ENCODE measurements around the gene ESYT2. TPM values are rescaled to one million over a fixed set of nuclear protein-coding genes. Genes with fewer than 3 reads are reported as not detected.

The ESYT2 gene
- total RNA-seq, 2 experiments from 2014 or later = 62.4 to 64.2 TPM

- peaks cover 78% of the 10 kb centered on the region for H3K4me1 Mint-ChIP-seq (ENCODE audit: low read depth)
- H3K27ac Mint-ChIP-seq = peak overlapping the region; percentile 95
- POLR2A ChIA-PET = interaction anchor here (1.4 to 1.6 kb wide), 2 partner anchors 9 to 42 kb away, joined by 4 to 8 read pairs; no protein-coding TSS in a partner anchor
- intact Hi-C loops (cut with micrococcal nuclease) = loop anchor here (1.0 kb wide), 1 partner anchor 165 kb away; no protein-coding TSS in a partner anchor
- CTCF ChIA-PET = no interaction called here
- peak overlapping the region; percentile 65 for H3K4me3 Mint-ChIP-seq
- no peaks in the 10 kb centered on the region for H3K9me3 Mint-ChIP-seq
- peak; percentile 31 for DNase-seq
- H3K36me3 Mint-ChIP-seq = no peaks in the 10 kb centered on the region
- no peaks in the 10 kb centered on the region for H3K27me3 Mint-ChIP-seq
Measured at GRCh38 chr7:158821171-158822031, 7.9 kb downstream of the ESYT2 start.

DNA sequence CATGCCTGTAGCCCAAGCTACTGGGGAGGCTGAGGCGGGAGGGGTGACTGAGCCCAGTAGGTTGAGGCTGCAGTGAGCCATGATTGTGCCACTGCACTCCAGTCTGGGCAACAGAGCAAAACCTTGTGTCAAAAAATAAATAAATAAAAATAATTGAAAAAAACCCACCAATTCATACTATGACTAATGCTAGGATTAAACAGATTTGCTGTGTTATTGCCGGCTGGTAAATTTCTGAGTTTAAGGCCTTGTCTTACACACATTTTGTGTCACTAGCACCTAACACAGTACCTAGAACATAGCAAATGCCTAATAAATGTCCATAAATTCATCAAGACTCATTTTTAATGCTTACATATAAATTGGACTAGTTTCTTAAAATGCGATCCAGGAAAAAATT lies 8.7 kb downstream of the ESYT2 start:
- H3K4me3 Mint-ChIP-seq = no peak overlapping the region
- peaks cover 82% of the 10 kb centered on the region for H3K4me1 Mint-ChIP-seq (ENCODE audit: low read depth)
- no peaks in the 10 kb centered on the region for H3K36me3 Mint-ChIP-seq
- ChIA-PET POLR2A (interaction anchor here (1.0 to 1.4 kb wide), 2 partner anchors 9 to 43 kb away, joined by 3 to 4 read pairs; no protein-coding TSS in a partner anchor), CTCF (no interaction called here)
- intact Hi-C loops (cut with micrococcal nuclease) = loop anchor here (1.0 kb wide), 1 partner anchor 164 kb away; no protein-coding TSS in a partner anchor
- no peaks in the 10 kb centered on the region for H3K27me3 Mint-ChIP-seq
- H3K27ac Mint-ChIP-seq = peak overlapping the region; percentile 95
- no peaks in the 10 kb centered on the region for H3K9me3 Mint-ChIP-seq
- no peak for DNase-seq

DNA sequence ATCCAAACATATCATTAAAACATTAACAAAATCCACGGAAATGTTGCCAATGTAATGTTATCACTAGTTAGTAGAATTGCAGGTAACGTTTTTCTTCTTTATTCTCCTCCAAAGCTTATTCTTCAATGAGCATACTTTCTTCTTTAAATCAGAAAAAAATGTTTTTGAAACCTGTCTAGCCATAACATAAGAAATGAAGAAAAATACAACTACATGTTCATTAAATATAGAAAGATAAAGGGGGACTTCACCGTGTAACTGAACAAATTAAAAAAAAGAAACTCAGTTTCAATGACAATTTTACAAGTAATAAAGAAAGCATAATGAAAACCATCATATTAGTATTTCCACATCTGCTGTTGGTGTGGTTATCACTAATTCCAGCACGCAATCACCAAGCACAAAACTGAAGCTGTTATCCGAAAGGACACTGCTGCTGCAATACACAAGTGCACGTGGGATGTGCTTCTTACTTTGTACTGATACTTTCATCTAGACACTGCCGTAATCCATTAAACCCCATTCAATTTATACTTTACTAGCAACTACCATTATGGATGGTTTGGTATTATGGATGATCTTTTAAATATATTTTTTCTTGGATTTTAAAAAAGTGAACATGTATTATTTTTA lies 9.6 kb downstream of the ESYT2 start:
- peaks cover 84% of the 10 kb centered on the region for H3K4me1 Mint-ChIP-seq (ENCODE audit: low read depth)
- H3K36me3 Mint-ChIP-seq = no peaks in the 10 kb centered on the region
- DNase-seq = peak; percentile 48
- no peaks in the 10 kb centered on the region for H3K27me3 Mint-ChIP-seq
- POLR2A ChIA-PET = interaction anchor here (0.8 to 2.2 kb wide), 7 partner anchors 7 to 164 kb away, joined by 3 to 19 read pairs (median 4); partner anchors contain the start of genes ESYT2 and NCAPG2
- no peaks in the 10 kb centered on the region for H3K9me3 Mint-ChIP-seq
- CTCF ChIA-PET = interaction anchor here (0.6 to 0.8 kb wide), 2 partner anchors 43 to 158 kb away, joined by 3 read pairs; no protein-coding TSS in a partner anchor
- peak overlapping the region; percentile 59 for H3K4me3 Mint-ChIP-seq
- peak overlapping the region; percentile 95 for H3K27ac Mint-ChIP-seq
- intact Hi-C loops (cut with micrococcal nuclease) = loop anchor here (2.0 kb wide), 1 partner anchor 115 kb away; the partner anchor contains the start of gene NCAPG2

DNA sequence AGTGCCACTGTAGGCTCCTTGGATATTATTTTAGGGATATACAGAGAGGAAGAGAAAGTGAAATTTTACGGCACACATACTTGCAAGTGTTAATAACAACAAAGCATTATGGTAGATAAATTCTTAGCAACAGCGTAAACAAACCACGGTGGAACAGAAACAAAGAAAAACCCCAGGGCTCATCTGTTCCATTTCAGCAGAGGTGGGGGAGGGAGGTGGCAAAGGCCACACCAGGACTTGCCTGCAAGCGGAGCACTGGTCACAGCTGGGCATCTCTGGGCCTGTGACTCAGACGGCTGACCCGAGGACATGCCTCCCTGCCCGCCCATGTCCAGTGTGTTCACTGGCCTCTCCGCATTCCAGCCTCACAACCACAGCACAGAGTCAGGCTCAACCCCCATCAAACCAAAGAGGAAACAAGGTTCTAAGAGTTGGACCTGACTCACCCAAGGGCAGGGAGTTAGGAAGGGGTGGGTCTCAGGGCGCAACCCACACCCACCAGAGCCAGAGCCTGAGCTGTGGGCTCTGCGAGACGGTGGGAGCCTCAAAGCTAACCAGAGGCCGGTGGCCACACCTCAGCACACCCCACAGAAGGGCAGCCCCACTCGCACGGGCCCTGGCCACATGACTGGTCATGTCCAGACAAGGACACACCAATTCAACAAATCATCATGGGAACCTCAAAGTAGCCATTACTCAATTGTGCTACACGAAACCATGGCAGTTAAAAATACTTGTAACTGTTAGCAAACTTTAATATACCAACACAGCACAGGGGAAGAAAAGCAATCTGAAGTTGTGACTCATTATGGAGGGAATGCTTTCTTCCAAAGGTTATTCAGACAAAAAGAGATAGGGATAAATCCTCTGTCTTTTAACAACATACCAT lies 10.7 kb downstream of the ESYT2 start:
- peak; percentile 85 for DNase-seq
- Mint-ChIP-seq H3K4me1 (ENCODE audit: low read depth) (peaks cover 85% of the 10 kb centered on the region), H3K27me3 (no peaks in the 10 kb centered on the region), H3K27ac (peak overlapping the region; percentile 95), H3K9me3 (no peaks in the 10 kb centered on the region), H3K36me3 (no peaks in the 10 kb centered on the region), H3K4me3 (peak overlapping the region; percentile 78)
- POLR2A ChIA-PET = interaction anchor here (0.8 to 2.2 kb wide), 6 partner anchors 9 to 162 kb away, joined by 3 to 19 read pairs (median 5); partner anchors contain the start of genes ESYT2 and NCAPG2
- intact Hi-C loops (cut with micrococcal nuclease) = loop anchor here (1.0 to 2.0 kb wide), 2 partner anchors 11 to 114 kb away; partner anchors contain the start of genes ESYT2 and NCAPG2
- CTCF ChIA-PET = interaction anchor here (0.8 to 1.0 kb wide), 2 partner anchors 32 to 159 kb away, joined by 3 read pairs; no protein-coding TSS in a partner anchor

GRCh38 chr7:158816995-158817394 lies 12.3 kb downstream of the ESYT2 start:
- H3K27ac Mint-ChIP-seq = peak overlapping the region; percentile 95
- H3K27me3 Mint-ChIP-seq = no peaks in the 10 kb centered on the region
- POLR2A ChIA-PET = interaction anchor here (0.6 to 1.5 kb wide), 4 partner anchors 9 to 112 kb away, joined by 3 to 5 read pairs (median 4); partner anchors contain the start of genes ESYT2 and NCAPG2
- intact Hi-C loops (cut with micrococcal nuclease) = no loop called here
- peaks cover 92% of the 10 kb centered on the region for H3K4me1 Mint-ChIP-seq (ENCODE audit: low read depth)
- no peaks in the 10 kb centered on the region for H3K36me3 Mint-ChIP-seq
- CTCF ChIA-PET = interaction anchor here (0.6 to 1.3 kb wide), 3 partner anchors 12 to 160 kb away, joined by 3 to 5 read pairs (median 3); partner anchors contain the start of gene ESYT2
- peak; percentile 53 for DNase-seq
- H3K9me3 Mint-ChIP-seq = no peaks in the 10 kb centered on the region
- peak overlapping the region; percentile 30 for H3K4me3 Mint-ChIP-seq

DNA sequence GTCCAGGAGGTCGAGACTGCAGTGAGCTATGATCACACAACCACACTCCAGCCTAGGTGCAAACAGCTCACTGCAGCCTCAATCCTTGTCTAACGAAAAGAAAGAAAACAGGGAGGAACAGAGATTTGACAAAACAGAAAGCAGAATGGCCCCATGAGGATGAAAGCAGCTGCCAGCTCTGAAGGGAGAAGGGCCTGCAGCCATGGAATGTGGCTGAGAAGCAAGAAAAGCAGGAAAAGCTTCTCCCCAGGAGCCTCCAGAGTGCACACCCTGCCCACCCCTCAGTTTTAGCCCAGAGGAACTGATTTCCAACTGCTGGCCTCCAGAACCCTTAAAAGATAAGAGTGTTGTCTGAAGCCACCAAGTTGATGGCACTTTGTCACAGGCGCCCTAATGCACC lies 13.0 kb downstream of the ESYT2 start:
- no peaks in the 10 kb centered on the region for H3K27me3 Mint-ChIP-seq
- intact Hi-C loops (cut with micrococcal nuclease) = no loop called here
- H3K4me1 Mint-ChIP-seq (ENCODE audit: low read depth) = peaks cover 92% of the 10 kb centered on the region
- H3K9me3 Mint-ChIP-seq = no peaks in the 10 kb centered on the region
- CTCF ChIA-PET = interaction anchor here (0.6 to 1.3 kb wide), 3 partner anchors 13 to 161 kb away, joined by 3 to 5 read pairs (median 3); partner anchors contain the start of gene ESYT2
- H3K36me3 Mint-ChIP-seq = peaks cover 2% of the 10 kb centered on the region
- no peak for DNase-seq
- POLR2A ChIA-PET = interaction anchor here (1.3 to 2.1 kb wide), 4 partner anchors 8 to 13 kb away, joined by 3 to 8 read pairs (median 6); partner anchors contain the start of gene ESYT2
- H3K4me3 Mint-ChIP-seq = no peak overlapping the region
- H3K27ac Mint-ChIP-seq = peak overlapping the region; percentile 95

GRCh38 chr7:158815800-158816128 lies 13.5 kb downstream of the ESYT2 start:
- no peaks in the 10 kb centered on the region for H3K27me3 Mint-ChIP-seq
- POLR2A ChIA-PET = interaction anchor here (1.6 to 2.1 kb wide), 2 partner anchors 8 to 14 kb away, joined by 7 to 8 read pairs; partner anchors contain the start of gene ESYT2
- no peak overlapping the region for H3K4me3 Mint-ChIP-seq

DNA sequence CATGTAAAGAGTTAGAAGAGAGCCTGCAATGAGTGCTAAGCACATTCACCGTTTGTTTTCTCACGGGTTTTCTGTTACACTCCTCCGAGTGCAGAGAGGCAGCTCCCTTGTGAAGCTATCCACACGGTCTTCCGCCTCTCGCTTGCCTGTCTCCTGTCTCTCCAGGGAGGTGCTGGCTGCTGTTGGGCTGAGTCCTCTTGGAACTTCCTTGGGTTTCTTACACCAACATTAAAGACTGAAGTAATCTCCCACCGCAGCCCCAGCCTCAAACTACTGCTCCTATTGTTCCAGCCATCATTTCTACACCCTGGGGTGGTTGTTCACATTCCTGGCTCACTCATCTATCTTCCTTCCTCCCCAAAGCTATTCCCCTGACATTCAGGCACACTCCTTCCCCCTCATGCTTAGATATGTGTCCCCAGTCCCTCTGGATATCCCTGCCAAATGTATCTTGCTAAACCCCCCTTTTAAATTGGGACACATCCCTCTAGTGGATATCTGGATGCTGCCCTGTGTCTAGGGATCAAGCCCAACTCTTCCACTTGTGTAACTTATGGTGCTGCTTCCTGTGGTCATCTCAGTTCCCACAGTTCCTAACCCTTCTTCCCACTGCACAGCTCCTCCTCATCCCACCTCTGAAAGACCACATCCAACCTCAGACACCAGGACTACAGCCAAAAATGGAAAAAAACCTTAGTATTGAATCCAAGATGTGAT lies 14.1 kb downstream of the ESYT2 start:
- H3K27me3 Mint-ChIP-seq = no peaks in the 10 kb centered on the region
- H3K4me1 Mint-ChIP-seq (ENCODE audit: low read depth) = peaks cover 93% of the 10 kb centered on the region
- no peak for DNase-seq
- no peaks in the 10 kb centered on the region for H3K9me3 Mint-ChIP-seq
- intact Hi-C loops (cut with micrococcal nuclease) = no loop called here
- ChIA-PET POLR2A (interaction anchor here (1.6 to 2.1 kb wide), 2 partner anchors 9 to 14 kb away, joined by 7 to 8 read pairs; partner anchors contain the start of gene ESYT2), CTCF (interaction anchor here (1.3 kb wide), 1 partner anchor 14 kb away, joined by 5 read pairs; the partner anchor contains the start of gene ESYT2)
- peak overlapping the region; percentile 57 for H3K4me3 Mint-ChIP-seq
- H3K36me3 Mint-ChIP-seq = peaks cover 5% of the 10 kb centered on the region
- H3K27ac Mint-ChIP-seq = peak overlapping the region; percentile 95

More at GRCh38 chr7:158815800-158816128, 13.5 kb downstream of the ESYT2 start:
- Mint-ChIP-seq H3K9me3 (no peaks in the 10 kb centered on the region), H3K27ac (peak overlapping the region; percentile 95), H3K36me3 (peaks cover 4% of the 10 kb centered on the region), H3K4me1 (ENCODE audit: low read depth) (peaks cover 91% of the 10 kb centered on the region)
- intact Hi-C loops (cut with micrococcal nuclease) = no loop called here
- DNase-seq = no peak
- CTCF ChIA-PET = interaction anchor here (1.3 kb wide), 1 partner anchor 13 kb away, joined by 5 read pairs; the partner anchor contains the start of gene ESYT2

GRCh38 chr7:158814637-158815036 lies 14.7 kb downstream of the ESYT2 start:
- ChIA-PET POLR2A (interaction anchor here (0.8 to 2.1 kb wide), 2 partner anchors 9 to 15 kb away, joined by 4 to 8 read pairs; partner anchors contain the start of gene ESYT2), CTCF (no interaction called here)
- DNase-seq = peak; percentile 74
- Mint-ChIP-seq H3K27ac (peak overlapping the region; percentile 95), H3K36me3 (peaks cover 10% of the 10 kb centered on the region), H3K4me1 (ENCODE audit: low read depth) (peaks cover 93% of the 10 kb centered on the region), H3K27me3 (no peaks in the 10 kb centered on the region), H3K4me3 (peak overlapping the region; percentile 57), H3K9me3 (no peaks in the 10 kb centered on the region)
- intact Hi-C loops (cut with micrococcal nuclease) = loop anchor here (5.0 kb wide), 1 partner anchor 37 kb away; no protein-coding TSS in a partner anchor

DNA sequence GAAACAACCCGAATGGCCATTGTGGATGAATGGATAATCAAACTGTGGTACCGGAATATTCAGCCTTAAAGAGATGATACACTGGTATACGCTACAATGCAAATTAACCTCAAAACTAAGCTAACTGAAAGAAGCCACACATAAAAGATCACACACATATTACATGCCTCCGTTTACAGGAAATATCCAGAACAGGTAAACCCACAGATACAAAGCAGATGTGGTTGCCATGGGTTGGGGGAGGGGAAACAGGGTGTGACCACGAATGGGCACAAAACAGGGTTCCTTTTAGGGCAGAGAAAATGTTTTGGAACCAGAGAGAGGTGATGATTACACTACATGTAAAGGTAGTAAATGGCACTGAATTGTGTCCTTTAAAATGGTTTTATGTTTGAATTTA lies 16.6 kb downstream of the ESYT2 start:
- H3K36me3 Mint-ChIP-seq = peaks cover 21% of the 10 kb centered on the region
- CTCF ChIA-PET = interaction anchor here (1.0 to 1.3 kb wide), 2 partner anchors 16 to 164 kb away, joined by 3 to 4 read pairs; partner anchors contain the start of gene ESYT2
- peak; percentile 80 for DNase-seq
- POLR2A ChIA-PET = interaction anchor here (0.8 to 3.4 kb wide), 5 partner anchors 10 to 157 kb away, joined by 3 to 22 read pairs (median 8); partner anchors contain the start of gene ESYT2
- peak overlapping the region; percentile 60 for H3K4me3 Mint-ChIP-seq
- intact Hi-C loops (cut with micrococcal nuclease) = loop anchor here (1.0 to 5.0 kb wide), 2 partner anchors 12 to 35 kb away; no protein-coding TSS in a partner anchor
- H3K9me3 Mint-ChIP-seq = no peaks in the 10 kb centered on the region
- peak overlapping the region; percentile 91 for H3K27ac Mint-ChIP-seq
- H3K4me1 Mint-ChIP-seq (ENCODE audit: low read depth) = peaks cover 89% of the 10 kb centered on the region
- H3K27me3 Mint-ChIP-seq = no peaks in the 10 kb centered on the region
